Measurements from ENCODE around the gene PSMD1. TPM values are rescaled to one million over a fixed set of nuclear protein-coding genes. Genes with fewer than 3 reads are reported as not detected.
"Not testable (repeated sequence)": the region's sequence is repeated elsewhere in the genome, so short reads cannot be mapped to it uniquely, and the experiment has no call there.

PSMD1 gene
- total and polyA plus RNA-seq, 8 donors, result 13.4 to 35.6 (median 25.1) TPM

DNA sequence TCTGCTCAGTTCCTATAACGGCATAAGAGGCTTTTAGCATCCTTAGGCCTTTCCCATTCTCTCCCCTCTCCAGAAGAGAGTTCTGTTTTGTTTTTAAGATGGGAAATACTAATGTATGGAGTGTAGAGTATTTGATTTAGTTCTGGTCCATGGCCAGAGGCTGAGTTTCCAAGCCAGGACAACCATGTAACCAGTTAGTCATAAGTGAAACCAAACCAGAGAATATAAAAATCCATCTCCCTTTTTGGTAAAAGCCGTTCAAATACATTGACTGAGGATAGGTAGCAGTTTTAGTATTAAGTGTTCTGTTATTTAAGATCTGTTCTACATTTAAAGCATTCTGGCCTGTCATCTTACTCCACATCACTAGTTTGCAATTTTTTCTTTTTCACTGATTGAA is 3.1 kb downstream of the PSMD1 start:
- DNase-seq (no peak), ATAC-seq (no peak), FAIRE-seq (no peak)
- Histone ChIP-seq H3K4me1 (peaks cover 16 to 22% (median 17%) of the 10 kb centered on the region in 3 donors), H3K27me3 (no peaks in the 10 kb centered on the region), H3K27ac (no peak overlapping the region), H3K36me3 (peaks cover 0 to 17% (median 6%) of the 10 kb centered on the region in 3 donors), H3K4me3 (no peak overlapping the region), H3K9me3 (no peaks in the 10 kb centered on the region)
- intact Hi-C loops (cut with DNase I), result no loop called here
- WGBS, 2 donors, result 74 to 79% methylated on average over 2 of the region's 2 CpGs
- TF ChIP-seq, protein P1, sequence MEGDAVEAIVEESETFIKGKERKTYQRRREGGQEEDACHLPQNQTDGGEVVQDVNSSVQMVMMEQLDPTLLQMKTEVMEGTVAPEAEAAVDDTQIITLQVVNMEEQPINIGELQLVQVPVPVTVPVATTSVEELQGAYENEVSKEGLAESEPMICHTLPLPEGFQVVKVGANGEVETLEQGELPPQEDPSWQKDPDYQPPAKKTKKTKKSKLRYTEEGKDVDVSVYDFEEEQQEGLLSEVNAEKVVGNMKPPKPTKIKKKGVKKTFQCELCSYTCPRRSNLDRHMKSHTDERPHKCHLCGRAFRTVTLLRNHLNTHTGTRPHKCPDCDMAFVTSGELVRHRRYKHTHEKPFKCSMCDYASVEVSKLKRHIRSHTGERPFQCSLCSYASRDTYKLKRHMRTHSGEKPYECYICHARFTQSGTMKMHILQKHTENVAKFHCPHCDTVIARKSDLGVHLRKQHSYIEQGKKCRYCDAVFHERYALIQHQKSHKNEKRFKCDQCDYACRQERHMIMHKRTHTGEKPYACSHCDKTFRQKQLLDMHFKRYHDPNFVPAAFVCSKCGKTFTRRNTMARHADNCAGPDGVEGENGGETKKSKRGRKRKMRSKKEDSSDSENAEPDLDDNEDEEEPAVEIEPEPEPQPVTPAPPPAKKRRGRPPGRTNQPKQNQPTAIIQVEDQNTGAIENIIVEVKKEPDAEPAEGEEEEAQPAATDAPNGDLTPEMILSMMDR (IDR thresholded peaks at IDR 0.05), result no peak

DNA sequence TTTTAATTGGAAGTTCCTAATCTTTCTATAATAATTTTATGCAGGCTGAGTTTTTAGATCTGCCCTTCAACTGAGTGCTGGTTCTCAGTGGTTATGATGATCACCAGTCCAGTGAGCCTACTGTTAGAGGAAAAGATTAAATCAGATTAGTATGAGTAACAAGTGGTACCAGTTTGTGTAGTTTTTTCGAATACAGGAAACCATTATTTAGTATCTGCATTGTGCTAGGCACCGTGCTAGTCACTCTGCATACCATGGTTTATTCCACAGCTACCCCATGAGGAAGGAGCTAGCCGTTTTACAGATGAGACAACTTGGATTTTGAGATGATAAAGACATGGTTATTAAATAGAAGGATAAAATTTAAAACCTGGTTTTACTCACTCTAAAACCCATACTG is 6.1 kb downstream of the PSMD1 start:
- FAIRE-seq (no peak), ATAC-seq (no peak), DNase-seq (no peak)
- intact Hi-C loops (cut with DNase I), result no loop called here
- H3K4me3 ChIP-seq, result no peak overlapping the region
- H3K27me3 ChIP-seq, result no peaks in the 10 kb centered on the region
- no peaks in the 10 kb centered on the region for H3K9me3 ChIP-seq
- H3K27ac ChIP-seq, result no peak overlapping the region
- H3K4me1 ChIP-seq, result peaks cover 13 to 19% (median 14%) of the 10 kb centered on the region in 3 donors
- H3K36me3 ChIP-seq, result peaks cover 0 to 31% (median 14%) of the 10 kb centered on the region in 3 donors
- TF ChIP-seq, protein P1 (IDR thresholded peaks at IDR 0.05), result no peak
- 79 to 85% methylated on average over 3 of the region's 3 CpGs for WGBS, 2 donors

DNA sequence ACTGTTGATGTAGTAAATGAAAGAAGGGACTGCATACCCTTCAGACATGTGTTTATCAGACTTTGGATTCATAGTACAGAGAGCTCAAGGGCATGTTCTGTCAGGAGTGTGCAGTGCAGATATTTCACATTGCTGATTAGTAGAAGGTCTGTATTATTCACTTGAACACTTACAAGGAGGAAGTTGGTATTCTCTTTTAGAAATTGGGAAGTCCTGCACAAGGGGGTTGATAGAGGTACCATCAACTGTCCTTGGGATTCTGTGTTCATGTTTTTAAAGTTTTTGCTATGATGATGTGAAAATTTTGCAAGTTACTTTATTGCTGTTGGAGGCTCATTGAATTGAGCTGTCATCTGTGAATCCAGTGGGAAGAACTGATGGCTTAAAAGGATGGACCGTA is 6.7 kb downstream of the PSMD1 start:
- no peak for ATAC-seq
- WGBS, 2 donors, result 96 to 100% methylated on average over 1 of the region's 1 CpG
- TF ChIP-seq, protein P1 (IDR thresholded peaks at IDR 0.05), result no peak

DNA sequence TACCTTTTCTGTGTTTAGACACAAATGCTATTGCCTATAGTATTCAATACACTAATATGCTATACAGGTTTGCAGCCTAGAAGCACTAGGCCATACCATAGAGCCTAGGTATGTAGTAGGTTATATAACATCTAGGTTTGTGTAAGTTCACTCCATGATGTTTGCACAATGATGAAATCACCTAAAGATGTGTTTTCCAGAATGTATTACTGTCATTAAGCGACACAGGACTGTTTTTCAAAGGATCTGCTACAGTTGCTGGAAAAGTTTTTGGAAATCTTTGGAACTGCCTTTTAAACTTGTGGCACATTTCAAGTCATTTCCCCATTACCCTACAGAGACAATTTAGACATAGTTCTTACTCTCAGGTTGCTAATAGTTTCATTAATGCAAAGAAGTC is 9.3 kb downstream of the PSMD1 start:
- Histone ChIP-seq H3K27me3 (no peaks in the 10 kb centered on the region), H3K4me3 (no peak overlapping the region), H3K36me3 (peaks cover 0 to 47% (median 14%) of the 10 kb centered on the region in 3 donors), H3K27ac (no peak overlapping the region), H3K9me3 (no peaks in the 10 kb centered on the region), H3K4me1 (no peaks in the 10 kb centered on the region)
- WGBS, 2 donors, result 94 to 100% methylated on average over 1 of the region's 1 CpG
- TF ChIP-seq, protein P1 (IDR thresholded peaks at IDR 0.05), result no peak
- ATAC-seq (no peak), FAIRE-seq (no peak), DNase-seq (no peak)
- intact Hi-C loops (cut with DNase I), result no loop called here

More for the DNA sequence above, 6.7 kb downstream of the PSMD1 start:
- no peaks in the 10 kb centered on the region for H3K9me3 ChIP-seq
- FAIRE-seq (no peak), DNase-seq (no peak)
- peaks cover 8 to 14% (median 8%) of the 10 kb centered on the region in 3 donors for H3K4me1 ChIP-seq
- peaks cover 0 to 37% (median 14%) of the 10 kb centered on the region in 3 donors for H3K36me3 ChIP-seq
- no peaks in the 10 kb centered on the region for H3K27me3 ChIP-seq
- intact Hi-C loops (cut with DNase I), result no loop called here
- H3K27ac ChIP-seq, result no peak overlapping the region
- no peak overlapping the region for H3K4me3 ChIP-seq

DNA sequence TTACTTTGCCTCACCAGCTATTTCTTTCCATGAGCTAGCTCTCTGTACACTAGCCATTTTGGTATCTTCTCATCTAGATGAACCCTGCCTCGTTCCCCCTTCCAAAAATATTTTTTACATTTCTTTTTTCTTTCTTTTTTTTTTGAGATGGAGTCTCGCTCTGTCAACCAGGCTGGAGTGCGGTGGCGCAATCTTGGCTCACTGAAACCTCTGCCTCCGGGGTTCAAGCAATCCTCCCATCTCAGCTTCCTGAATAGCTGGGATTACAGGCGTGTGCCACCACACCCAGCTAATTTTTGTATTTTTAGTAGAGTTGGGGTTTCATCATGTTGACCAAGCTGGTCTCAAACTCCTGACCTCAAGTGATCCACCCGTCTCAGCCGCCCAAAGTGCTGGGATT is 10.9 kb downstream of the PSMD1 start:
- H3K27me3 ChIP-seq; H3K9me3 ChIP-seq; ATAC-seq; intact Hi-C loops (cut with DNase I); FAIRE-seq; H3K4me1 ChIP-seq; DNase-seq; H3K4me3 ChIP-seq; H3K27ac ChIP-seq: not testable (repeated sequence)
- 93 to 94% methylated on average over 8 of the region's 8 CpGs for WGBS, 2 donors
- peaks cover 0 to 43% (median 17%) of the 10 kb centered on the region in 3 donors for H3K36me3 ChIP-seq

Measured in pancreas (tissue), 10 donors.